CD8-positive, alpha-beta memory T cell (primary cell): Measurements from ENCODE around the gene HES2. TPM values are rescaled to one million over a fixed set of nuclear protein-coding genes. Genes with fewer than 3 reads are reported as not detected.
"Not testable (repeated sequence)": the region's sequence is repeated elsewhere in the genome, so short reads cannot be mapped to it uniquely, and the experiment has no call there.

ENCODE experiments used
- CTCF ChIA-PET: fragments of 350-600 bp; sonication (Branson Sonifier 250); formaldehyde crosslinking; loops from one replicate; lab custom pipeline; 2021; ENCODE audit warnings: antibody characterized with exemption; lab: Charles Lee
- POLR2A ChIA-PET: fragments of 350-600 bp; sonication (Branson Sonifier 250); formaldehyde crosslinking; loops from one replicate; lab custom pipeline; 2021; ENCODE audit warnings: antibody characterized with exemption; lab: Charles Lee
- DNase-seq, 5 donors: peaks; one replicate each; pipeline versions ENCODE4 v3.0.0 to v3.0.0-alpha.2; 2020 to 2022; ENCODE audit warnings: mixed read lengths in 1 of 5
- H3K27ac ChIP-seq: one replicate; pipeline ENCODE4 v1.7.0; 2013; ENCODE audit warnings: low read depth, mild to moderate bottlenecking, low read length, moderate library complexity
- H3K27me3 ChIP-seq: 2 replicates; pipeline ENCODE4 v1.7.0; 2013; ENCODE audit warnings: low read length, mild to moderate bottlenecking; ENCODE audit not compliant: insufficient read depth, poor library complexity, severe bottlenecking
- H3K36me3 ChIP-seq: 2 replicates; pipeline ENCODE4 v1.7.0; 2013; ENCODE audit warnings: mild to moderate bottlenecking, low read length, moderate library complexity; ENCODE audit not compliant: insufficient read depth
- H3K4me1 ChIP-seq: 2 replicates; pipeline ENCODE4 v1.7.0; 2013; ENCODE audit warnings: mild to moderate bottlenecking, low read length, moderate library complexity; ENCODE audit not compliant: insufficient read depth
- H3K4me3 ChIP-seq: 2 replicates; pipeline ENCODE4 v1.7.0; 2013; ENCODE audit warnings: mild to moderate bottlenecking, low read length
- H3K9me3 ChIP-seq: 2 replicates; pipeline ENCODE4 v1.7.0; 2013; ENCODE audit warnings: mild to moderate bottlenecking, low read length
- H3K27ac Mint-ChIP-seq, 8 donors: one replicate each; pipeline ENCODE4 v1.8.0; 2020 to 2021; ENCODE audit warnings: mixed read lengths in 8 of 8, mild to moderate bottlenecking in 6 of 8, inconsistent platforms in 3 of 8, moderate library complexity in 3 of 8
- H3K27me3 Mint-ChIP-seq, 2 donors: one replicate each; pipeline ENCODE4 v1.8.0; 2020 to 2021; ENCODE audit warnings: mixed read lengths in 2 of 2, mild to moderate bottlenecking in 1 of 2, moderate library complexity in 1 of 2
- H3K36me3 Mint-ChIP-seq, 3 donors: one replicate each; pipeline ENCODE4 v1.8.0; 2020 to 2021; ENCODE audit warnings: mixed read lengths in 3 of 3, inconsistent platforms in 1 of 3, mild to moderate bottlenecking in 1 of 3
- H3K4me1 Mint-ChIP-seq, 3 donors: one replicate each; pipeline ENCODE4 v1.8.0; 2020 to 2021; ENCODE audit warnings: mixed read lengths in 3 of 3, inconsistent platforms in 1 of 3, mild to moderate bottlenecking in 1 of 3
- H3K4me3 Mint-ChIP-seq, 7 donors: one replicate each; pipeline ENCODE4 v1.8.0; 2020 to 2021; ENCODE audit warnings: mixed read lengths in 7 of 7, mild to moderate bottlenecking in 6 of 7, moderate library complexity in 4 of 7, inconsistent platforms in 2 of 7
- H3K9me3 Mint-ChIP-seq, 5 donors: one replicate each; pipeline ENCODE4 v1.8.0; 2020 to 2022; ENCODE audit warnings: mixed read lengths in 5 of 5, mild to moderate bottlenecking in 3 of 5, moderate library complexity in 2 of 5, inconsistent platforms in 1 of 5
- polyA plus RNA-seq: library from polyadenylated mRNA; unstranded; fragments of 300-500 nt; fragmentation: Illumina TruSeq; gene quantifications from one replicate; pipeline ENCODE4 v1.2.3, GENCODE V29; 2021
- total RNA-seq, 2 experiments: library from RNA; stranded (reverse); gene quantifications; one replicate each; pipeline ENCODE4 v1.2.3, GENCODE V29; 2021

HES2 gene
- total and polyA plus RNA-seq, 3 experiments from 2014 or later = 0.18 to 0.35 TPM; not detected in 1

- H3K27me3 ChIP-seq = no peaks in the 10 kb centered on the region
- peaks cover 16 to 24% (median 24%) of the 10 kb centered on the region in 3 donors for H3K4me1 Mint-ChIP-seq
- no peak overlapping the region for H3K4me3 ChIP-seq
- no peaks in the 10 kb centered on the region for H3K9me3 ChIP-seq
- H3K36me3 Mint-ChIP-seq = peaks cover 0 to 2% (median 0%) of the 10 kb centered on the region in 3 donors
- H3K27me3 Mint-ChIP-seq = no peaks in the 10 kb centered on the region
- H3K4me1 ChIP-seq = peaks cover 29% of the 10 kb centered on the region
- H3K9me3 Mint-ChIP-seq = no peaks in the 10 kb centered on the region
- no peak for DNase-seq
- CTCF ChIA-PET = no interaction called here
- POLR2A ChIA-PET = no interaction called here
- H3K27ac Mint-ChIP-seq = no peak overlapping the region
- H3K4me3 Mint-ChIP-seq = no peak overlapping the region
- H3K27ac ChIP-seq = no peak overlapping the region
- H3K36me3 ChIP-seq = no peaks in the 10 kb centered on the region
Measured at GRCh38 chr1:6367381-6368012, 52.2 kb downstream of the HES2 start.

GRCh38 chr1:6365047-6365446 is 54.7 kb downstream of the HES2 start:
- peak in 2 of 5 donors; percentile 66 to 80 for DNase-seq
- peak overlapping the region in 7 of 8 donors; percentile 5 to 84 (median 67) for H3K27ac Mint-ChIP-seq
- H3K9me3 ChIP-seq = no peaks in the 10 kb centered on the region
- peaks cover 21 to 35% (median 35%) of the 10 kb centered on the region in 3 donors for H3K4me1 Mint-ChIP-seq
- H3K27ac ChIP-seq = no peak overlapping the region
- no peaks in the 10 kb centered on the region for H3K27me3 Mint-ChIP-seq
- ChIA-PET CTCF (interaction anchor here (1.0 kb wide), 1 partner anchor 18 kb away, joined by 4 read pairs; no protein-coding TSS in a partner anchor), POLR2A (no interaction called here)
- no peaks in the 10 kb centered on the region for H3K9me3 Mint-ChIP-seq
- H3K36me3 ChIP-seq = no peaks in the 10 kb centered on the region
- peaks cover 36% of the 10 kb centered on the region for H3K4me1 ChIP-seq
- no peaks in the 10 kb centered on the region for H3K27me3 ChIP-seq
- H3K36me3 Mint-ChIP-seq = no peaks in the 10 kb centered on the region
- H3K4me3 ChIP-seq = no peak overlapping the region
- peak overlapping the region in 5 of 7 donors; percentile 8 to 26 (median 12) for H3K4me3 Mint-ChIP-seq

- Mint-ChIP-seq H3K4me3 (peak overlapping the region in 2 of 7 donors; percentile 15 to 43), H3K4me1 (peaks cover 35 to 52% (median 50%) of the 10 kb centered on the region in 3 donors), H3K27ac (peak overlapping the region in 4 of 8 donors; percentile 7 to 73 (median 58))
- H3K27me3 Mint-ChIP-seq, H3K36me3 ChIP-seq, H3K27ac ChIP-seq, H3K27me3 ChIP-seq, POLR2A ChIA-PET, H3K9me3 Mint-ChIP-seq, H3K9me3 ChIP-seq, H3K36me3 Mint-ChIP-seq, H3K4me3 ChIP-seq: not testable (repeated sequence)
- peaks cover 54% of the 10 kb centered on the region for H3K4me1 ChIP-seq
- CTCF ChIA-PET = interaction anchor here (1.0 to 2.8 kb wide), 8 partner anchors 15 to 74 kb away, joined by 3 to 13 read pairs (median 5); no protein-coding TSS in a partner anchor
- DNase-seq = peak in 2 of 5 donors; percentile 17 to 39
Measured at GRCh38 chr1:6363085-6363884, 56.4 kb downstream of the HES2 start.

Other genes with a start within 250 kb of the HES2 start
- gene CHD5, start 239.6 kb downstream of the HES2 start, total RNA-seq = under 1 TPM; 0.61 to 0.82 TPM
- gene CHD5, start 239.6 kb downstream of the HES2 start, polyA plus RNA-seq = not detected
- gene RPL22, start 220.3 kb downstream of the HES2 start, total RNA-seq = 100 to 1,000 TPM; 397 to 449 TPM
- gene RPL22, start 220.3 kb downstream of the HES2 start, polyA plus RNA-seq = 213 TPM
- gene RNF207, start 213.8 kb downstream of the HES2 start, total RNA-seq = 10 to 100 TPM; 10.8 to 12.8 TPM
- gene RNF207, start 213.8 kb downstream of the HES2 start, polyA plus RNA-seq = 0.22 TPM
- 10 to 100 TPM; 79.1 to 79.4 TPM for gene ICMT, start 184.0 kb downstream of the HES2 start, total RNA-seq
- gene ICMT, start 184.0 kb downstream of the HES2 start, polyA plus RNA-seq = 24.4 TPM
- not detected for gene HES3, start 175.7 kb downstream of the HES2 start, total RNA-seq
- gene HES3, start 175.7 kb downstream of the HES2 start, polyA plus RNA-seq = not detected
- under 1 TPM; 0.50 to 0.66 TPM for gene GPR153, start 158.8 kb downstream of the HES2 start, total RNA-seq
- 0.39 TPM for gene GPR153, start 158.8 kb downstream of the HES2 start, polyA plus RNA-seq
- 100 to 1,000 TPM; 109 TPM for gene ACOT7, start 26.2 kb downstream of the HES2 start, total RNA-seq
- gene ACOT7, start 26.2 kb downstream of the HES2 start, polyA plus RNA-seq = 10.0 TPM
- under 1 TPM; 0.28 to 0.60 TPM for gene ESPN, start 4.9 kb upstream of the HES2 start, total RNA-seq
- 0.48 TPM for gene ESPN, start 4.9 kb upstream of the HES2 start, polyA plus RNA-seq
- 100 to 1,000 TPM in 1 of 2 experiments, 10 to 100 TPM in 1; 90.8 to 100 TPM for gene TNFRSF25, start 46.3 kb upstream of the HES2 start, total RNA-seq
- gene TNFRSF25, start 46.3 kb upstream of the HES2 start, polyA plus RNA-seq = 30.0 TPM
- 1 to 10 TPM; 2.2 to 2.6 TPM for gene PLEKHG5, start 71.7 kb upstream of the HES2 start, total RNA-seq
- gene PLEKHG5, start 71.7 kb upstream of the HES2 start, polyA plus RNA-seq = 1.0 TPM
- gene NOL9, start 134.6 kb upstream of the HES2 start, total RNA-seq = 10 to 100 TPM; 55.8 to 57.8 TPM
- gene NOL9, start 134.6 kb upstream of the HES2 start, polyA plus RNA-seq = 18.2 TPM
- gene TAS1R1, start 135.4 kb upstream of the HES2 start, total RNA-seq = not detected
- not detected for gene TAS1R1, start 135.4 kb upstream of the HES2 start, polyA plus RNA-seq
- gene ZBTB48, start 160.1 kb upstream of the HES2 start, total RNA-seq = 10 to 100 TPM; 25.0 to 31.7 TPM
- 24.1 TPM for gene ZBTB48, start 160.1 kb upstream of the HES2 start, polyA plus RNA-seq
- gene KLHL21, start 182.9 kb upstream of the HES2 start, total RNA-seq = 10 to 100 TPM; 36.4 to 37.3 TPM
- 31.6 TPM for gene KLHL21, start 182.9 kb upstream of the HES2 start, polyA plus RNA-seq
- 10 to 100 TPM; 12.5 to 14.0 TPM for gene PHF13, start 193.8 kb upstream of the HES2 start, total RNA-seq
- 4.9 TPM for gene PHF13, start 193.8 kb upstream of the HES2 start, polyA plus RNA-seq
- 10 to 100 TPM; 18.3 to 20.6 TPM for gene THAP3, start 204.9 kb upstream of the HES2 start, total RNA-seq
- gene THAP3, start 204.9 kb upstream of the HES2 start, polyA plus RNA-seq = 24.0 TPM